ENCODE results near the gene TNC.

The TNC gene

GRCh38 chr9:115117999-115118878, at the start of gene TNC:
Gene TNC (minus strand): TSS chr9:115118157. CDS start chr9:115091018, 27,139 bp downstream.
- no peak for DNase-seq (ENCODE audit: low read depth in 2 of 2)

- no peak for DNase-seq (ENCODE audit: low read depth in 2 of 2)
Observed at GRCh38 chr9:115167175-115167574, 49.2 kb upstream of the TNC start.

GRCh38 chr9:115165233-115165632, 47.3 kb upstream of the TNC start:
- no peak for DNase-seq (ENCODE audit: low read depth in 2 of 2)

GRCh38 chr9:115164511-115164974, 46.6 kb upstream of the TNC start:
- DNase-seq (ENCODE audit: low read depth in 2 of 2): no peak

- DNase-seq (ENCODE audit: low read depth in 2 of 2): no peak
Observed at GRCh38 chr9:115162946-115163345, 45.0 kb upstream of the TNC start.

- no peak for DNase-seq (ENCODE audit: low read depth in 2 of 2)
Observed at GRCh38 chr9:115161446-115161845, 43.5 kb upstream of the TNC start.

- DNase-seq (ENCODE audit: low read depth in 2 of 2): no peak
Observed at GRCh38 chr9:115158661-115159481, 40.9 kb upstream of the TNC start.

- no peak for DNase-seq (ENCODE audit: low read depth in 2 of 2)
Observed at GRCh38 chr9:115157245-115157674, 39.3 kb upstream of the TNC start.

- DNase-seq (ENCODE audit: low read depth in 2 of 2): no peak
Observed at GRCh38 chr9:115155037-115155436, 37.1 kb upstream of the TNC start.

- DNase-seq (ENCODE audit: low read depth in 2 of 2): no peak
Observed at GRCh38 chr9:115154617-115155016, 36.7 kb upstream of the TNC start.

GRCh38 chr9:115152281-115152820, 34.4 kb upstream of the TNC start:
- no peak for DNase-seq (ENCODE audit: low read depth in 2 of 2)

- no peak for DNase-seq (ENCODE audit: low read depth in 2 of 2)
Observed at GRCh38 chr9:115148721-115149120, 30.8 kb upstream of the TNC start.

- DNase-seq (ENCODE audit: low read depth in 2 of 2): no peak
Observed at GRCh38 chr9:115146581-115147021, 28.6 kb upstream of the TNC start.

GRCh38 chr9:115144706-115145105, 26.7 kb upstream of the TNC start:
- DNase-seq (ENCODE audit: low read depth in 2 of 2): no peak

GRCh38 chr9:115143689-115144088, 25.7 kb upstream of the TNC start:
- DNase-seq (ENCODE audit: low read depth in 2 of 2): no peak

- no peak for DNase-seq (ENCODE audit: low read depth in 2 of 2)
Observed at GRCh38 chr9:115142517-115143270, 24.7 kb upstream of the TNC start.

- no peak for DNase-seq (ENCODE audit: low read depth in 2 of 2)
Observed at GRCh38 chr9:115142090-115142489, 24.1 kb upstream of the TNC start.

GRCh38 chr9:115141612-115142011, 23.7 kb upstream of the TNC start:
- DNase-seq (ENCODE audit: low read depth in 2 of 2): no peak

- DNase-seq (ENCODE audit: low read depth in 2 of 2): no peak
Observed at GRCh38 chr9:115138151-115138550, 20.2 kb upstream of the TNC start.

- no peak for DNase-seq (ENCODE audit: low read depth in 2 of 2)
Observed at GRCh38 chr9:115137526-115137925, 19.6 kb upstream of the TNC start.

Measured in stimulated activated CD4-positive, alpha-beta T cell treated with anti-CD3 and anti-CD28 coated beads, Interleukin-1b, Interleukin-23, amount 100 ng/mL, for 1 hour (primary cell).